ENCODE measurements around the gene HEYL.

DNA sequence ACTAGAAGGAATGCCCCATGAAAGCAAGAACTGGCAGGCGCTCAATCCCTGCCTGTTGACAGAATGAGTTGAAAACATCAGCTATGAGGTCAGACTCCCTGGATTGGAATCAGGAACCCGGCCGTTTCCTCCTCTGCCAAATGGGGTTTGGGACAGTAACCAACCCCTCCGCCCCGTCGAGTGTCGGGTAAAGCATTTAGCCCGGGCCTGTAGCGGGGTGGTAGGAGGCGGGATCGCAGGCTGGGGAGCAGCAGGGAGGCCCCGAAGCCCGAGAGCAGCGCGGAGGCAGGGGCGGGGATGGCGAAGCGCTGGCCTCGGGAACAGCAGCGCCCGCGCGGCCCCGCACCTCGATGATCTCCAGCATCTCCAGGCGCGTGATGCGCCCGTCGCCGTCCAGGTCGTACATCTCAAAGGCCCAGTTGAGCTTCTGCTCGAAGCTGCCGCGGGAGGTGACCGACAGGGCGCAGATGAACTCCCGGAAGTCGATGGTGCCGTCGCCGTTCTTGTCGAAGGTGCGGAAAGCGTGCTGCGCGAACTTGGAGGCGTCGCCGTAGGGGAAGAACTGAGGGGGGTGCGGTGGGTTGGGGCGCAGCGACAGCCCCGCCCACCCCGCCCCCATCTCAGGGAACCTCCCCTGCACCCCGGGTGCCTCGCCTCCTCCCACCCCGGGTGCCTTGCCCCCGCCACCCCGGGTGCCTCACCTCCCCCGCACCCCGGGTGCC, 44.3 kb upstream of the HEYL start:
- TF ChIP-seq, protein P1, sequence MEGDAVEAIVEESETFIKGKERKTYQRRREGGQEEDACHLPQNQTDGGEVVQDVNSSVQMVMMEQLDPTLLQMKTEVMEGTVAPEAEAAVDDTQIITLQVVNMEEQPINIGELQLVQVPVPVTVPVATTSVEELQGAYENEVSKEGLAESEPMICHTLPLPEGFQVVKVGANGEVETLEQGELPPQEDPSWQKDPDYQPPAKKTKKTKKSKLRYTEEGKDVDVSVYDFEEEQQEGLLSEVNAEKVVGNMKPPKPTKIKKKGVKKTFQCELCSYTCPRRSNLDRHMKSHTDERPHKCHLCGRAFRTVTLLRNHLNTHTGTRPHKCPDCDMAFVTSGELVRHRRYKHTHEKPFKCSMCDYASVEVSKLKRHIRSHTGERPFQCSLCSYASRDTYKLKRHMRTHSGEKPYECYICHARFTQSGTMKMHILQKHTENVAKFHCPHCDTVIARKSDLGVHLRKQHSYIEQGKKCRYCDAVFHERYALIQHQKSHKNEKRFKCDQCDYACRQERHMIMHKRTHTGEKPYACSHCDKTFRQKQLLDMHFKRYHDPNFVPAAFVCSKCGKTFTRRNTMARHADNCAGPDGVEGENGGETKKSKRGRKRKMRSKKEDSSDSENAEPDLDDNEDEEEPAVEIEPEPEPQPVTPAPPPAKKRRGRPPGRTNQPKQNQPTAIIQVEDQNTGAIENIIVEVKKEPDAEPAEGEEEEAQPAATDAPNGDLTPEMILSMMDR (conservative IDR thresholded peaks at IDR 0.05): no peak
- no peak for TF ChIP-seq EZH2 (IDR thresholded peaks at IDR 0.05; ENCODE audit: low read depth)

Data from PC-9 (cell line).